ENCODE results near the gene RGS13.
A peak's percentile ranks its signal among the peaks of the same experiment; 100 is the strongest.

Gene RGS13

DNA sequence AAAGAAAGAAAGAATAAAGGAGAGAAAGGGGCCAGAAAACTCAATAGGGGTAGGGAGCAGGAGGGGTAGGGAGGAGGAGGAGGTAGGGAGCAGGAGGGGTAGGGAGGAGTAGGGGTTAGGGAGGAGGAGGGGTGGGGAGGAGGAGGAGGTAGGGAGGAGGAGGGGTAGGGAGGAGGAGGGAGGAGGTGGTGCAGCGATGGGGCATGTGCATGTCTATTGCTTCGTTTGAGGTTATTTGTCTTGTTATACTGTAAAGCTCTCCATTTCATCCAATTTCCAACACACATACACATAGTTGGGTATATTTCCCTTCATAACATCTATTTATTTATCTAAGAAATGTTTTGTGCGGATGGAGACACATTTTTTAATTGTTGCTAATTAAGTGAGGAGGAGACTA, 40.6 kb upstream of the RGS13 start:
- DNase-seq (ENCODE audit: low read depth), result no peak
- TF ChIP-seq CTCF (IDR thresholded peaks at IDR 0.05; ENCODE audit: insufficient read depth, low read depth, low read length, missing control alignments), result no peak
- no peak overlapping the region for H3K4me3 ChIP-seq (ENCODE audit: low read length)

DNA sequence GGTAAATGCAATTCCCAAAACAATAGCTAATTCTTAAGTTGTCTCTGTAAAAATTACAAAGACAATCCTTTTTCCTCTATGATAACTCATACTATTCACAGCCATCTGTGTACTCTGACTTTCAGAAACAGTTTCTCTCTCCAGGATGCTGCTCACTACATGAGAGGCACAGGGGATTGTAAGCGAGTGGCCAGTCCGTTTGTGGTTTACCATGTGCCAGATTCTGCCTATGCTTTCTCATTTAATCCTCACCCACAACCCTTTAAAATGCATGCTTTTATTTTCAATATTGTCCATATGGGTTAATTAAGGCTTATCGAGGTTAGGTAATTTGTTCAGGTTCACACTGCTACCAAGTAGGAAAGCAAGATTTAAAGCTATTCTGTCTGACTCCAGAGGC, 37.4 kb upstream of the RGS13 start:
- no peak for DNase-seq (ENCODE audit: low read depth)

DNA sequence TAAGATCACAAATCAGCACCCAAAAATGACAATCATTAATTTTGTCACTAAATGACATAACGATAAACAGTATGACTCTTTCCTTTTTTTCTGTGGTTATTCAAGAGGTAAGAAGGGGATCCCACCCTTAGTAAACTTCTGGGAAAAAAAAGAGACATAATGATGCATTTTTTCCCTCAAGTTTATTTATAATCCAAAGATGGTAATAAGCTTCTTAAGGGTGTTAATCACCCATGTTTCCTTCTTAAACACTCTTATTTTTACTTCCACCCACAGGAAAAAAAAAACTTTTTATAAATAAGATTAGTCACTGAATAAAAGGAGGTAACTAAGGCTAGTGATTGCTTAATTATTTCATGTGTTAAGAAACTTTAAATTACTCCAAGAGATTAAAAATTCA, 35.7 kb upstream of the RGS13 start:
- no peak overlapping the region for H3K4me3 ChIP-seq (ENCODE audit: low read length)
- peak; percentile 13 for DNase-seq (ENCODE audit: low read depth)
- no peak for TF ChIP-seq CTCF (IDR thresholded peaks at IDR 0.05; ENCODE audit: insufficient read depth, low read depth, low read length, missing control alignments)

More for the DNA sequence above, 37.4 kb upstream of the RGS13 start:
- no peak overlapping the region for H3K4me3 ChIP-seq (ENCODE audit: low read length)
- TF ChIP-seq CTCF (IDR thresholded peaks at IDR 0.05; ENCODE audit: insufficient read depth, low read depth, low read length, missing control alignments), result no peak

GRCh38 chr1:192601143-192601542, 34.8 kb upstream of the RGS13 start:
- no peak overlapping the region for H3K4me3 ChIP-seq (ENCODE audit: low read length)
- no peak for TF ChIP-seq CTCF (IDR thresholded peaks at IDR 0.05; ENCODE audit: insufficient read depth, low read depth, low read length, missing control alignments)
- no peak for DNase-seq (ENCODE audit: low read depth)

DNA sequence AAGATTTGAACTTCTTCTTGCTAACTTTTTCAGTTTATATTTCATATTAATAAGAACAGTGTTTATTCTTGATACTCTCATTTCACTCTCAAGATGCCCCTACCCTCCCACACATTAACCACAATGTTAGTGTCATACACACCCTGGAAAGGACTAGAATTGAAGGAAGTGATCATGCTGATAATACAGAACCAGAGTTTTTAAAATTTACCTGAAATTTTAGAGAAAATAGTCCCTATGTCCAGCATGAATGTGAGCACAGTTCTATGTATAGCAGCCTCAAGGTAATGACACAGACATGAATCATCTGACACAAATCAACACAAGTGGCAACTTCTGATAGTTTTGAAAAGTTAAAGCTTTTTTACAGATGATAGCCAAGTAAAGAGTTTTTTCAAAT, 34.4 kb upstream of the RGS13 start:
- TF ChIP-seq CTCF (IDR thresholded peaks at IDR 0.05; ENCODE audit: insufficient read depth, low read depth, low read length, missing control alignments), result no peak
- H3K4me3 ChIP-seq (ENCODE audit: low read length), result no peak overlapping the region
- DNase-seq (ENCODE audit: low read depth), result peak; percentile 61

DNA sequence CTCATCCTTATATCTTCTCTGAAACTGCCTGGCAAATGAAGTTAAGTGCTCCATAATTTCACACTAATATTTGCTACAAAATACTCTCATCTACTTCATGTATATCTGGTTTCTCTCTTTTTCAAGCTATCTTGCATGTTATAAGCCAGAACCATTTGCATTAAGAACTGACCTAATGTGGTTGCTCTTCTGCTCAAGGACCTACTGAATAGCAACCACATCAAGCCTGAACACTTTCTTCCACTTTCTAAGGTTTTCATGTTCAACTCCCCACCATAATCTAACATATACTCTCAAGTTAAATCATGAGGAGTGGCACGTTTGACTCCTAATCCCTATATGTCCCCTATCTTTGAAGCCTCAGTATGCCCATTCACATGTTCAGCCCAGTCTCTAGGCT, 33.2 kb upstream of the RGS13 start:
- H3K4me3 ChIP-seq (ENCODE audit: low read length), result no peak overlapping the region
- DNase-seq (ENCODE audit: low read depth), result no peak
- TF ChIP-seq CTCF (IDR thresholded peaks at IDR 0.05; ENCODE audit: insufficient read depth, low read depth, low read length, missing control alignments), result no peak

GRCh38 chr1:192603218-192603787, 32.6 kb upstream of the RGS13 start:
- no peak for DNase-seq (ENCODE audit: low read depth)
- no peak for TF ChIP-seq CTCF (IDR thresholded peaks at IDR 0.05; ENCODE audit: insufficient read depth, low read depth, low read length, missing control alignments)
- no peak overlapping the region for H3K4me3 ChIP-seq (ENCODE audit: low read length)

Measured in epithelial cell of esophagus (primary cell).